Neural cell (in vitro differentiated cells): ENCODE data around the gene ZBTB9.

Experiments
- EP300 ChIP-seq: fragments of 450-650 bp; conservative IDR thresholded peaks from 2 replicates; pipeline ENCODE4 v1.6.1; 2014; ENCODE audit warnings: antibody characterized with exemption, mild to moderate bottlenecking, moderate library complexity; ENCODE audit not compliant: poor library complexity, severe bottlenecking
- EZH2 ChIP-seq: fragments of 200-600, 300-800 bp; shearing (Covaris generic), sonication (generic); IDR thresholded peaks from 2 replicates; pipeline ENCODE4 v1.6.1; 2014; ENCODE audit warnings: antibody characterized with exemption, low read length, borderline replicate concordance, mild to moderate bottlenecking; ENCODE audit not compliant: insufficient read depth, poor library complexity, severe bottlenecking
- POLR2AphosphoS5 ChIP-seq: IDR thresholded peaks from 2 replicates; pipeline ENCODE4 v1.6.1; 2012
- RAD21 ChIP-seq: fragments of 450-650 bp; conservative IDR thresholded peaks from 2 replicates; pipeline ENCODE4 v1.6.1; 2014; ENCODE audit warnings: antibody characterized with exemption, mild to moderate bottlenecking, moderate library complexity
- TAF1 ChIP-seq: IDR thresholded peaks from 2 replicates; pipeline ENCODE4 v1.6.1; 2012; ENCODE audit warnings: low read depth
- TF ChIP-seq, protein P1 (sequence below): fragments of 450-650 bp; IDR thresholded peaks from 2 replicates; pipeline ENCODE4 v1.5.1; 2014; ENCODE audit warnings: antibody characterized with exemption, mild to moderate bottlenecking, moderate library complexity; ENCODE audit not compliant: poor library complexity, severe bottlenecking
- TF ChIP-seq, protein P2 (sequence below): IDR thresholded peaks from 2 replicates; pipeline ENCODE4 v1.6.1; 2012; ENCODE audit warnings: borderline replicate concordance

DNA sequence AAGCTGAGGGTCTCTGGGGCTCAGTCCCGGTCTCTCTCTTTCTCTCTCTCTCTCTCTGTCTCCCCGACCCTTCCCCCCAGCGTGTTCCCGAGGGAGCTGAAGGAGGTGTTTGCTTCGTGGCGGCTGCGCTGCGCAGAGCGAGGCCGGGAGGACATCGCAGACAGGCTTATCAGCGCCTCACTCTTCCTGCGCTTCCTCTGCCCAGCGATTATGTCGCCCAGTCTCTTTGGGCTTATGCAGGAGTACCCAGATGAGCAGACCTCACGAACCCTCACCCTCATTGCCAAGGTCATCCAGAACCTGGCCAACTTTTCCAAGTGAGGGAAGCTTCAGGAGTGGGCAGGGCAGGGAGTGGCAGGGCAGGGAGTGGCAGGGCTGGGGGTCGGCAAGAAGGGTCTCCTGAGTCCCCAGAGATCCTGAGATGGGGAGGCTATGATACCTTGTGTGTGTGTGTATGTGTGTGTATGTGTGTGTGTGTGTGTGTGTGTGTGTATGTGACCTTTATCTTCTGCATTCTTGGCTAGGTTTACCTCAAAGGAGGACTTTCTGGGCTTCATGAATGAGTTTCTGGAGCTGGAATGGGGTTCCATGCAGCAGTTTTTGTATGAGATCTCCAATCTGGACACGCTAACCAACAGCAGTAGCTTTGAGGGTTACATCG lies 13.6 kb upstream of the ZBTB9 start:
- TF ChIP-seq, protein P1, sequence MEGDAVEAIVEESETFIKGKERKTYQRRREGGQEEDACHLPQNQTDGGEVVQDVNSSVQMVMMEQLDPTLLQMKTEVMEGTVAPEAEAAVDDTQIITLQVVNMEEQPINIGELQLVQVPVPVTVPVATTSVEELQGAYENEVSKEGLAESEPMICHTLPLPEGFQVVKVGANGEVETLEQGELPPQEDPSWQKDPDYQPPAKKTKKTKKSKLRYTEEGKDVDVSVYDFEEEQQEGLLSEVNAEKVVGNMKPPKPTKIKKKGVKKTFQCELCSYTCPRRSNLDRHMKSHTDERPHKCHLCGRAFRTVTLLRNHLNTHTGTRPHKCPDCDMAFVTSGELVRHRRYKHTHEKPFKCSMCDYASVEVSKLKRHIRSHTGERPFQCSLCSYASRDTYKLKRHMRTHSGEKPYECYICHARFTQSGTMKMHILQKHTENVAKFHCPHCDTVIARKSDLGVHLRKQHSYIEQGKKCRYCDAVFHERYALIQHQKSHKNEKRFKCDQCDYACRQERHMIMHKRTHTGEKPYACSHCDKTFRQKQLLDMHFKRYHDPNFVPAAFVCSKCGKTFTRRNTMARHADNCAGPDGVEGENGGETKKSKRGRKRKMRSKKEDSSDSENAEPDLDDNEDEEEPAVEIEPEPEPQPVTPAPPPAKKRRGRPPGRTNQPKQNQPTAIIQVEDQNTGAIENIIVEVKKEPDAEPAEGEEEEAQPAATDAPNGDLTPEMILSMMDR = no peak
- TF ChIP-seq EZH2 (no peak), TAF1 (no peak), EP300 (no peak), POLR2AphosphoS5 (no peak), RAD21 (no peak)
- TF ChIP-seq, protein P2, sequence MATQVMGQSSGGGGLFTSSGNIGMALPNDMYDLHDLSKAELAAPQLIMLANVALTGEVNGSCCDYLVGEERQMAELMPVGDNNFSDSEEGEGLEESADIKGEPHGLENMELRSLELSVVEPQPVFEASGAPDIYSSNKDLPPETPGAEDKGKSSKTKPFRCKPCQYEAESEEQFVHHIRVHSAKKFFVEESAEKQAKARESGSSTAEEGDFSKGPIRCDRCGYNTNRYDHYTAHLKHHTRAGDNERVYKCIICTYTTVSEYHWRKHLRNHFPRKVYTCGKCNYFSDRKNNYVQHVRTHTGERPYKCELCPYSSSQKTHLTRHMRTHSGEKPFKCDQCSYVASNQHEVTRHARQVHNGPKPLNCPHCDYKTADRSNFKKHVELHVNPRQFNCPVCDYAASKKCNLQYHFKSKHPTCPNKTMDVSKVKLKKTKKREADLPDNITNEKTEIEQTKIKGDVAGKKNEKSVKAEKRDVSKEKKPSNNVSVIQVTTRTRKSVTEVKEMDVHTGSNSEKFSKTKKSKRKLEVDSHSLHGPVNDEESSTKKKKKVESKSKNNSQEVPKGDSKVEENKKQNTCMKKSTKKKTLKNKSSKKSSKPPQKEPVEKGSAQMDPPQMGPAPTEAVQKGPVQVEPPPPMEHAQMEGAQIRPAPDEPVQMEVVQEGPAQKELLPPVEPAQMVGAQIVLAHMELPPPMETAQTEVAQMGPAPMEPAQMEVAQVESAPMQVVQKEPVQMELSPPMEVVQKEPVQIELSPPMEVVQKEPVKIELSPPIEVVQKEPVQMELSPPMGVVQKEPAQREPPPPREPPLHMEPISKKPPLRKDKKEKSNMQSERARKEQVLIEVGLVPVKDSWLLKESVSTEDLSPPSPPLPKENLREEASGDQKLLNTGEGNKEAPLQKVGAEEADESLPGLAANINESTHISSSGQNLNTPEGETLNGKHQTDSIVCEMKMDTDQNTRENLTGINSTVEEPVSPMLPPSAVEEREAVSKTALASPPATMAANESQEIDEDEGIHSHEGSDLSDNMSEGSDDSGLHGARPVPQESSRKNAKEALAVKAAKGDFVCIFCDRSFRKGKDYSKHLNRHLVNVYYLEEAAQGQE = no peak
